ENCODE data around the gene ZFHX3. TPM values are rescaled to one million over a fixed set of nuclear protein-coding genes. Genes with fewer than 3 reads are reported as not detected.

The ZFHX3 gene
- total RNA-seq, 1 donor: 4.0 TPM

GRCh38 chr16:73057291-73058210 is 9.6 kb upstream of the ZFHX3 start:
- no peak for DNase-seq (ENCODE audit: low read depth in 2 of 3, low spot score in 2 of 3)

- DNase-seq (ENCODE audit: low read depth in 2 of 3, low spot score in 2 of 3): no peak
These were observed 9.0 kb upstream of the ZFHX3 start for GRCh38 chr16:73056921-73057290.

GRCh38 chr16:73056448-73056847 is 8.5 kb upstream of the ZFHX3 start:
- DNase-seq (ENCODE audit: low read depth in 2 of 3, low spot score in 2 of 3): no peak

- DNase-seq (ENCODE audit: low read depth in 2 of 3, low spot score in 2 of 3): peak in 1 of 3 donors; percentile 58
These were observed 7.0 kb upstream of the ZFHX3 start for GRCh38 chr16:73054813-73055482.

- no peak for DNase-seq (ENCODE audit: low read depth in 2 of 3, low spot score in 2 of 3)
These were observed 6.5 kb upstream of the ZFHX3 start for GRCh38 chr16:73054498-73054812.

- DNase-seq (ENCODE audit: low read depth in 2 of 3, low spot score in 2 of 3): no peak
These were observed 6.2 kb upstream of the ZFHX3 start for GRCh38 chr16:73054125-73054484.

GRCh38 chr16:73053364-73054124 is 5.6 kb upstream of the ZFHX3 start:
- DNase-seq (ENCODE audit: low read depth in 2 of 3, low spot score in 2 of 3): no peak

GRCh38 chr16:73053038-73053363 is 5.1 kb upstream of the ZFHX3 start:
- no peak for DNase-seq (ENCODE audit: low read depth in 2 of 3, low spot score in 2 of 3)

GRCh38 chr16:73052576-73052975 is 4.6 kb upstream of the ZFHX3 start:
- no peak for DNase-seq (ENCODE audit: low read depth in 2 of 3, low spot score in 2 of 3)

GRCh38 chr16:73051961-73052360 is 4.0 kb upstream of the ZFHX3 start:
- no peak for DNase-seq (ENCODE audit: low read depth in 2 of 3, low spot score in 2 of 3)

- no peak for DNase-seq (ENCODE audit: low read depth in 2 of 3, low spot score in 2 of 3)
These were observed 3.3 kb upstream of the ZFHX3 start for GRCh38 chr16:73051226-73051625.

GRCh38 chr16:73050201-73051099 is 2.5 kb upstream of the ZFHX3 start:
- no peak for DNase-seq (ENCODE audit: low read depth in 2 of 3, low spot score in 2 of 3)

- DNase-seq (ENCODE audit: low read depth in 2 of 3, low spot score in 2 of 3): no peak
These were observed 1.6 kb upstream of the ZFHX3 start for GRCh38 chr16:73049511-73049910.

- DNase-seq (ENCODE audit: low read depth in 2 of 3, low spot score in 2 of 3): no peak
These were observed 1.2 kb upstream of the ZFHX3 start for GRCh38 chr16:73049091-73049490.

GRCh38 chr16:73048292-73049080 is 558 bp upstream of the ZFHX3 start:
- DNase-seq (ENCODE audit: low read depth in 2 of 3, low spot score in 2 of 3): no peak

GRCh38 chr16:73047221-73047535 is 750 bp downstream of the ZFHX3 start:
- no peak for DNase-seq (ENCODE audit: low read depth in 2 of 3, low spot score in 2 of 3)

- DNase-seq (ENCODE audit: low read depth in 2 of 3, low spot score in 2 of 3): no peak
These were observed 1.1 kb downstream of the ZFHX3 start for GRCh38 chr16:73046849-73047214.

- DNase-seq (ENCODE audit: low read depth in 2 of 3, low spot score in 2 of 3): no peak
These were observed 1.6 kb downstream of the ZFHX3 start for GRCh38 chr16:73046202-73046848.

GRCh38 chr16:73043828-73044467 is 4.0 kb downstream of the ZFHX3 start:
- no peak for DNase-seq (ENCODE audit: low read depth in 2 of 3, low spot score in 2 of 3)

All from hematopoietic multipotent progenitor cell (in vitro differentiated cells).